ENCODE results near the gene AXIN1. TPM values are rescaled to one million over a fixed set of nuclear protein-coding genes. Genes with fewer than 3 reads are reported as not detected.
"Not testable (repeated sequence)": the region's sequence is repeated elsewhere in the genome, so short reads cannot be mapped to it uniquely, and the experiment has no call there.

The AXIN1 gene
- total and polyA plus RNA-seq, 9 donors = 11.5 to 19.2 (median 14.4) TPM

DNA sequence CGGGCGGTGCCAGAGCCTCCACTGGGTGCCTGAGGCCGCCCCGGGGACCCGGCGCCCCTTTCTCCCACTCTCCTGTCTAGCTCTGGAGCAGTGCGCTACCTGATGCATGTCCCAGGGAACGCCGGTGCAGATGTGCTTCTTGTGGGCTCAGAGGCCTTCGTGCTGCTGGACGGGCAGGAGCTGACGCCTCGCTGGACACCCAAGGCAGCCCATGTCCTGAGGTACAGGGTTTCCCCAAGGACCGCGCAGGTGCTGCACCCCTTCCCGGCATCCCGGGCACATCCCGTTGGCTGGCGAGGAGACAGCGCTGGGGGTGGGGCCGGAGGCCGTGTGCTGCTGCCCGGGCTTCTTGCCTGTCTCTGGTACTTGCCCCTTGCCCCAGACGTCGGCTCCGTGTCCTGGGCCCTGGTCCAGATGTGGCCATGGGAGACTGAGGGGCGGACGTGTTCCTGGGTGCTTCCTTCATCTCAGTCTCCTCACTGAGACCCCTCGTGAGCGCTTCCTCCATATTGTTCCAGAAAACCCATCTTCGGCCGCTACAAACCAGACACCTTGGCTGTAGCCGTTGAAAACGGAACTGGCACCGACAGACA is 89.2 kb downstream of the AXIN1 start:
- Histone ChIP-seq H3K36me3 (ENCODE audit: control insufficient read depth, insufficient read depth, low read length) (peaks cover 54% of the 10 kb centered on the region), H3K9me3 (replicated peaks; ENCODE audit: control insufficient read depth, low read depth, low read length) (no peaks in the 10 kb centered on the region)
- 93% methylated on average over 33 of the region's 35 CpGs for WGBS (ENCODE audit: insufficient coverage)

DNA sequence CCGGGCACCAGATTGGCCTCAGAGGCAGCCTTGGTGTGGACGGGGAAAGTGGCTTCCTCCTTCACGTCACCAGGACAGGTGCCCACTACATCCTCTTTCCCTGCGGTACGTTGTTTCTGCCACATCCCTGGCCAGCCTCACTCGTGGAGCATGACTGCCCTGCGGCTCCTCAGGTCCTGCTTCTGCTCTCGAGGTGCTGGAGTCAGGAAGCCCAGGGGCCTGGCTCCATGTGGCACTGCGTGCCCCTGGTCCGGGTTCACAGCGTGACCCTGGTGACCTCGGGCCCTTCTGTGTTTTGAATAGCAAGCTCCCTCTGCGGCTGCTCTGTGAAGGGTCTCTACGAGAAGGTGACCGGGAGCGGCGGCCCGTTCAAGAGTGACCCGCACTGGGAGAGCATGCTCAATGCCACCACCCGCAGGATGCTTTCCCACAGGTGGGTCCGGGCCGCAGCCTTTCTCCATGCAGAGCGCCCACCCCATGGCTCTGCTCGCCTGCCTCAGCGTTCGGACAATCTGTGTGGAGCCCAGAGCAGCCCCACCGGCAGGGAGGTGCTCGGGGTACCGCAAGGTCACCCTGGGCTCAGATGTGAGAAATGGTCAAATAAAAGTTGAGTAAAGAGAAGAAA is 90.3 kb downstream of the AXIN1 start:
- H3K9me3 ChIP-seq (replicated peaks; ENCODE audit: control insufficient read depth, low read depth, low read length) = no peaks in the 10 kb centered on the region
- no peak overlapping the region for H3K4me3 ChIP-seq (ENCODE audit: low read length)
- H3K36me3 ChIP-seq (ENCODE audit: control insufficient read depth, insufficient read depth, low read length) = peaks cover 54% of the 10 kb centered on the region
- H3K4me1 ChIP-seq (ENCODE audit: control insufficient read depth, insufficient read depth, low read length) = peaks cover 22% of the 10 kb centered on the region
- no peak for DNase-seq
- no peak overlapping the region for H3K27ac ChIP-seq (ENCODE audit: low read length)
- 89% methylated on average over 24 of the region's 29 CpGs for WGBS (ENCODE audit: insufficient coverage)
- no peaks in the 10 kb centered on the region for H3K27me3 ChIP-seq (ENCODE audit: control insufficient read depth, insufficient read depth, low read length)

More for the DNA sequence above, 89.2 kb downstream of the AXIN1 start:
- H3K27me3 ChIP-seq (ENCODE audit: control insufficient read depth, insufficient read depth, low read length) = no peaks in the 10 kb centered on the region
- H3K4me1 ChIP-seq (ENCODE audit: control insufficient read depth, insufficient read depth, low read length) = peaks cover 22% of the 10 kb centered on the region
- no peak overlapping the region for H3K27ac ChIP-seq (ENCODE audit: low read length)
- H3K4me3 ChIP-seq (ENCODE audit: low read length) = no peak overlapping the region
- DNase-seq = no peak

DNA sequence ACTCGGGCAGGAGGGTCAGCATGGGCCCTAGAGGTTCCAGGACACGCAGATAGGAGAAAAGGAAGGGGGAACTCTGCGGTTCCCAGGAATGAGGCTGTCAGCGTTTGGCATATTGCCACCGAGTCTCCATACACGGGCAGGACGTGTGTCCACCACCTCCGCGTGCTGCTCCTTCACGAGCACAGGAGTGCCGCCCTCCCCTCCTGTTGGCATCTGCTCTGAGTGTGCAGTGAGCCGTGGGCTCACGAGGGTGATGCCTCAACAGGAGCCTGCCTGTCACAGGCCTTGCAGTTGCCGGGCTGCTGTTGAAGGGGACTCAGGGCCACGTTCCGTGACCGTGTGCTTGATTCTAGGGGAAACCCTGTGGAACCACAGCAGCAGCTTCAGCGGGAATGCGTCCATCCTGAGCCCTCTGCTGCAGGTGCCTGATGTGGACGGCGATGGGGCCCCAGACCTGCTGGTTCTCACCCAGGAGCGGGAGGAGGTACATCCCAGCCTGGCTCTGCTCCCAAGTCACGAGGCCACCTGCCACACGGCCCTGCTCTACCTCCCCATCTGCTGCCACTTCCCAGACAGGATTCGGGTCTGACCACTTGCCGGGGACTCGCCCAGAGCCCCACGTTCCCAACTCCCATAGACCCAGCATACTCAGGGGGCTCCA is 91.4 kb downstream of the AXIN1 start:
- Histone ChIP-seq H3K27ac (ENCODE audit: low read length) (no peak overlapping the region), H3K4me1 (ENCODE audit: control insufficient read depth, insufficient read depth, low read length) (peaks cover 19% of the 10 kb centered on the region), H3K9me3 (replicated peaks; ENCODE audit: control insufficient read depth, low read depth, low read length) (no peaks in the 10 kb centered on the region), H3K4me3 (ENCODE audit: low read length) (no peak overlapping the region), H3K36me3 (ENCODE audit: control insufficient read depth, insufficient read depth, low read length) (peaks cover 54% of the 10 kb centered on the region), H3K27me3 (ENCODE audit: control insufficient read depth, insufficient read depth, low read length) (no peaks in the 10 kb centered on the region)
- DNase-seq = no peak
- WGBS (ENCODE audit: insufficient coverage) = 84% methylated on average over 28 of the region's 28 CpGs

DNA sequence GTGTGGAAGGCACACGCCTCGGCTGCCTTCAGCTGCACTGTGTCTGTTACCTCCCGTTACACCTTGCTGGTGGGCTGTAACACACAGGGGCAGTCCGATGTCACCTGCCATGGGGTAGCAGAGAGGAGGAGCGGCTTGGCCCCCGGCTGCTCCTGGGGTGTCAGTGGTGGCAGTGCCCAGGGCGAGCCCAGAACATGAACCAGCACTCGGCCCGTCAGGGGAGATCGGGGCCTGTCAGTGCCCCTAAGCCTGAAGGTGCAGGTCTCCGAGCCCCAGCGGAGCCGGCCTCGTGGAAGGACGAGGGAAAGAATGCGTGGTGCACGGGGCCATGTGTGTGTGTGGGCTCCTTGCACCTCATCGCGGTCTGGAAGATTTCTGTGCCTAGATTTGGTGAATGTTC is 92.2 kb downstream of the AXIN1 start:
- Histone ChIP-seq H3K27ac (ENCODE audit: low read length) (no peak overlapping the region), H3K36me3 (ENCODE audit: control insufficient read depth, insufficient read depth, low read length) (peaks cover 60% of the 10 kb centered on the region), H3K4me1 (ENCODE audit: control insufficient read depth, insufficient read depth, low read length) (peaks cover 11% of the 10 kb centered on the region), H3K4me3 (ENCODE audit: low read length) (no peak overlapping the region), H3K9me3 (replicated peaks; ENCODE audit: control insufficient read depth, low read depth, low read length) (no peaks in the 10 kb centered on the region), H3K27me3 (ENCODE audit: control insufficient read depth, insufficient read depth, low read length) (no peaks in the 10 kb centered on the region)
- WGBS (ENCODE audit: insufficient coverage) = 94% methylated on average over 17 of the region's 19 CpGs
- DNase-seq = no peak

DNA sequence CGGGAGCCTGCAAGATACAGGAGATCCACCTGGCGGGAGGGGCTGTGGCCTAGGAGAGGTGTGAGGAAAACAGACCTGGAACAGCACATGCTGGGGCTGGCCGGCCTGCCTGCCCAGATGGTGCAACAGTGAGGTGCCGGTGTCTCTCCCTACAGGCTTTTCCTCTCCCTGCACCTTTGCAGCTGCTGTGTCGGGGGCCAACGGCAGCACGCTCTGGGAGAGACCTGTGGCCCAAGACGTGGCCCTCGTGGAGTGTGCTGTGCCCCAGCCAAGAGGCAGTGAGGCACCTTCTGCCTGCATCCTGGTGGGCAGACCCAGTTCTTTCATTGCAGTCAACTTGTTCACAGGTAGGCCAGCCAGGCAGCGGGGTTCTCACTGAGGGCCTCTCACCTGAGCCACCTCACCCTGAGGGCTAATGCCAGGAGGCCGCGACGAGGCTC is 92.7 kb downstream of the AXIN1 start:
- DNase-seq = no peak
- H3K36me3 ChIP-seq (ENCODE audit: control insufficient read depth, insufficient read depth, low read length) = peaks cover 63% of the 10 kb centered on the region
- no peak overlapping the region for H3K4me3 ChIP-seq (ENCODE audit: low read length)
- peaks cover 6% of the 10 kb centered on the region for H3K4me1 ChIP-seq (ENCODE audit: control insufficient read depth, insufficient read depth, low read length)
- no peaks in the 10 kb centered on the region for H3K9me3 ChIP-seq (replicated peaks; ENCODE audit: control insufficient read depth, low read depth, low read length)
- H3K27me3 ChIP-seq (ENCODE audit: control insufficient read depth, insufficient read depth, low read length) = no peaks in the 10 kb centered on the region
- H3K27ac ChIP-seq (ENCODE audit: low read length) = no peak overlapping the region
- WGBS (ENCODE audit: insufficient coverage) = 90% methylated on average over 13 of the region's 13 CpGs

DNA sequence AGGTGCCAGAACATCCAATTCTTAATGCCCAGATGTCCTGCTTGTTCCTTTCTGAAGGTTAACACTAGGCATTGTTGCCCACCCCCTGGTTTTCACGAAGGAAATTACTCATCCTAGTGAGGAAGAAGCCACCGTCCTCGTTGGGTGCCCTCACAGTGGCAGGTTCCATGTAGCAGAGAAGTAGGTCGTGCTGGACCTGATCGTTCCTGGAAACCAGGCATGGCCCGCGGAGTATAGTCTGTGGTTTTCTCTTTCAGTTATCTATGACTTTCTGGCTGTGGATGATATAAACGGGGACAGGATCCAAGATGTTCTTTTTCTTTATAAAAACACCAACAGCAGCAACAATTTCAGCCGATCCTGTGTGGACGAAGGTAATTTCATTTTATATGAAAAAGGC is 93.3 kb downstream of the AXIN1 start:
- WGBS (ENCODE audit: insufficient coverage) = 88% methylated on average over 3 of the region's 10 CpGs

DNA sequence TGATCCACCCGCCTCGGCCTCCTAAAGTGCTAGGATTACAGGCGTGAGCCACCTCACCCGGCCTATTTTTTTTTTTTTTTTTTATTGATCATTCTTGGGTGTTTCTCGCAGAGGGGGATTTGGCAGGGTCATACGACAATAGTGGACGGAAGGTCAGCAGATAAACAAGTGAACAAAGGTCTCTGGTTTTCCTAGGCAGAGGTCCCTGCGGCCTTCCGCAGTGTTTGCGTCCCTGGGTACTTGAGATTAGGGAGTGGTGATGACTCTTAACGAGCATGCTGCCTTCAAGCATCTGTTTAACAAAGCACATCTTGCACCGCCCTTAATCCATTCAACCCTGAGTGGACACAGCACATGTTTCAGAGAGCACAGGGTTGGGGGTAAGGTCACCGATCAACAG is 94.4 kb downstream of the AXIN1 start:
- not testable (repeated sequence) for H3K9me3 ChIP-seq (replicated peaks; ENCODE audit: control insufficient read depth, low read depth, low read length); H3K27ac ChIP-seq (ENCODE audit: low read length); H3K4me3 ChIP-seq (ENCODE audit: low read length); H3K27me3 ChIP-seq (ENCODE audit: control insufficient read depth, insufficient read depth, low read length); H3K4me1 ChIP-seq (ENCODE audit: control insufficient read depth, insufficient read depth, low read length); DNase-seq
- no CpG with 5 or more reads among the region's 13 CpGs for WGBS (ENCODE audit: insufficient coverage)
- peaks cover 60% of the 10 kb centered on the region for H3K36me3 ChIP-seq (ENCODE audit: control insufficient read depth, insufficient read depth, low read length)

More for the DNA sequence above, 93.3 kb downstream of the AXIN1 start:
- peaks cover 1% of the 10 kb centered on the region for H3K4me1 ChIP-seq (ENCODE audit: control insufficient read depth, insufficient read depth, low read length)
- H3K9me3 ChIP-seq (replicated peaks; ENCODE audit: control insufficient read depth, low read depth, low read length) = no peaks in the 10 kb centered on the region
- H3K27me3 ChIP-seq (ENCODE audit: control insufficient read depth, insufficient read depth, low read length) = no peaks in the 10 kb centered on the region
- H3K4me3 ChIP-seq (ENCODE audit: low read length) = no peak overlapping the region
- DNase-seq = no peak
- H3K27ac ChIP-seq (ENCODE audit: low read length) = no peak overlapping the region
- H3K36me3 ChIP-seq (ENCODE audit: control insufficient read depth, insufficient read depth, low read length) = peaks cover 64% of the 10 kb centered on the region

DNA sequence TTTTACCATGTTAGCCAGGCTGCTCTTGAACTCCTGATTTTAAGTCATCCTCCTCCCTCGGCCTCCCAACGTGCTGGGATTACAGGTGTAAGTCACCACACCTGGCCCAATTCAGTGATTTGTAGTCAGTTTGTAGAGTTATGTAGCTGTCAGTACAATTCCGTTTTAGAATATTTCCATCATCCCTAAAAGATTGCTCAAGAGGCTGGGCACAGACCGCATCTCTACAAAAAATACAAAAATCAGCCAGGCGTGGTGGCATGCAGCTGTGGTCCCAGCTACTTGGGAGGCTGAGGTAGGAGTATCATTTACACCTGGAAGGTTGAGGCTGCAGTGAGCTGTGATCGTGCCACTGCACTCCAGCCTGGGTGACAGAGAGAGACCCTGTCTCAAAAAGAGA is 97.3 kb downstream of the AXIN1 start:
- H3K36me3 ChIP-seq (ENCODE audit: control insufficient read depth, insufficient read depth, low read length) = peaks cover 38% of the 10 kb centered on the region
- H3K4me1 ChIP-seq (ENCODE audit: control insufficient read depth, insufficient read depth, low read length) = no peaks in the 10 kb centered on the region
- no peak overlapping the region for H3K27ac ChIP-seq (ENCODE audit: low read length)
- H3K4me3 ChIP-seq (ENCODE audit: low read length) = no peak overlapping the region
- 100% methylated on average over 1 of the region's 6 CpGs for WGBS (ENCODE audit: insufficient coverage)
- H3K27me3 ChIP-seq (ENCODE audit: control insufficient read depth, insufficient read depth, low read length) = no peaks in the 10 kb centered on the region
- no peaks in the 10 kb centered on the region for H3K9me3 ChIP-seq (replicated peaks; ENCODE audit: control insufficient read depth, low read depth, low read length)
- DNase-seq = no peak

DNA sequence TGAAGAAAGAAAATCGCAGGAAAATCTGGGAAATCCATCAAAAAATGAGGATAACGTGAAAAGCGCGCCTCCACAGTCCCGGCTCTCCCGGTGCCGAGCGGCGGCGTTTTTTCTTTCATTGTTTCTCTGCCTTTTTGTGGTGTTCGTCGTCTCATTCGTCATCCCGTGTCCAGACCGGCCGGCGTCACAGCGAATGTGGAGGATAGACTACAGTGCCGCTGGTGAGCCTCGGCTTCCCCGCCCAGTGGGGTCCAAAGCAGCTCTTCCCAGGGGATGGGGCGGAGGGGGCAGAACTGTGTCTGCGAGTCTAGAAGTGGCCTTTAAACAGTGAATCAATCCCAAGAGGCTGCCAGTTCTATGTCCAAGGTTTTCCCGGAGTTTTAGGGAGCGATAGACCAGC is 98.1 kb downstream of the AXIN1 start:
- no peaks in the 10 kb centered on the region for H3K27me3 ChIP-seq (ENCODE audit: control insufficient read depth, insufficient read depth, low read length)
- no peaks in the 10 kb centered on the region for H3K4me1 ChIP-seq (ENCODE audit: control insufficient read depth, insufficient read depth, low read length)
- H3K9me3 ChIP-seq (replicated peaks; ENCODE audit: control insufficient read depth, low read depth, low read length) = no peaks in the 10 kb centered on the region
- H3K36me3 ChIP-seq (ENCODE audit: control insufficient read depth, insufficient read depth, low read length) = peaks cover 33% of the 10 kb centered on the region
- WGBS (ENCODE audit: insufficient coverage) = 94% methylated on average over 25 of the region's 25 CpGs
- H3K4me3 ChIP-seq (ENCODE audit: low read length) = no peak overlapping the region
- no peak overlapping the region for H3K27ac ChIP-seq (ENCODE audit: low read length)
- DNase-seq = no peak

DNA sequence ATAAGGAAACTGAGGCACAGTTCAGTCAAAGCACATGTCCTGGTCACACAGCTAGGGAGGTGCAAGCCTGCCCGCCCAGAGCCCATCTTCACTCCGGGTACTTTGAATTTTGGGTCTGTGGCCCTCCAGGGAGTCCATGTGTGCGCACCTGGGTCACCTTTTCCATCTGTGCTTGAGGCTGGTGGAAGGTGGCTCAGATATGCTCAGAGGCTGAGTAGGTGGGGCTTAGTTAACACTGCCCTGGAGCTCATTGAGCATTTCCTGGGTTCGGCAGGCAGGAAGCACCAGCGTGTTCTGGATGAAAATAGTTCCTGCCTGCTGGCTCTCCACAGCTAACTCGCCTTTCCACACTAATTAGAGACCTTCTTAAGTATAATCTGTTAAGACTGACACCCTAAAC is 98.7 kb downstream of the AXIN1 start:
- Histone ChIP-seq H3K4me3 (ENCODE audit: low read length) (no peak overlapping the region), H3K27ac (ENCODE audit: low read length) (no peak overlapping the region), H3K9me3 (replicated peaks; ENCODE audit: control insufficient read depth, low read depth, low read length) (no peaks in the 10 kb centered on the region), H3K36me3 (ENCODE audit: control insufficient read depth, insufficient read depth, low read length) (peaks cover 30% of the 10 kb centered on the region), H3K4me1 (ENCODE audit: control insufficient read depth, insufficient read depth, low read length) (no peaks in the 10 kb centered on the region), H3K27me3 (ENCODE audit: control insufficient read depth, insufficient read depth, low read length) (no peaks in the 10 kb centered on the region)
- WGBS (ENCODE audit: insufficient coverage) = 75% methylated on average over 4 of the region's 6 CpGs
- DNase-seq = no peak

Data from muscle of leg (tissue), 11 donors.